ENCODE data around the gene RNF223. TPM values are rescaled to one million over a fixed set of nuclear protein-coding genes. Genes with fewer than 3 reads are reported as not detected.

RNF223 gene
- not detected in 2 replicates for total RNA-seq

DNA sequence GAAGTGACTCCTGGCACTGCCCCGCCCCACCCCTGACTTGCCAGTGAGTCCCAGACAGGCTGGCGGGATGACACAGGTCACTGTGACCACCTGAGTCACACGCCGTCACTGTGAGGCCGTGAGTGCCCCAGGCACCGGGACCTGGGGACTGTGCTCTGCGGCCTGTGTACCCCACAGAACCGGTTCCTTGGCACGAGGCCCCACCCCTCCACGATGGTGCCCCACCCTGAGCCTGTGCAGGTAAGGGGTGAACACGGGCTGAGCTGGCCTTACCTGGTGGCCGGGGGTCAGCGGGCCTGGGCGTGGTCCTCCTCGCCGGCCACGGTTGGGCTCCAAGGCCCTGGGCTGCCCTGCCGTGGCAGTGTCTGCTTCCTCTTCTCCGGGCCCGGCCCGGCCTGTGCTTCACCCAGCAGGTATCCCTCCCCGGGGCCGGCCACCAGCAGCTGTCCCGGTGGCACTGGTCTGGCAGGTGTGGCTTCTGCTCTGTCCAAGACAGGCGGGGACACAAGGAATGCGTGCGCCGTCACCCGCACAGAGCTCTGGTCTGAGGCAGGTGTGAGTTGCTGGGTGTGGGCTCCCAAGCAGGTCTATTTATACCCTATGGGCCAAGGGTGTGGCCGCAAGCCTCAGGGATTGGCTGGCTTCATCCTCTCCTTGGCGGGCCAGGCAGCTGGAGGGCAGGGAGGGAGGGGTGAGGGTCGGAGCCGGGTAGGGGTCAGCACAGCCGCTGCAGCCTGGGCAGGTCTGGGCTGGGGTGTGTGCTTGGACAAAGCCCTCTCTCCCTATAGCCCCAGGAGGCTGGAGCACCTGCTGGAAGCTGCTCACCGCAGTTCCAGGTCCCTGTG, at the start of gene RNF223:
RNF223 (minus strand) TSS at position 564 of the 845 bp plus-strand sequence. CDS start 1,740 bp downstream, outside the sequence.

DNA sequence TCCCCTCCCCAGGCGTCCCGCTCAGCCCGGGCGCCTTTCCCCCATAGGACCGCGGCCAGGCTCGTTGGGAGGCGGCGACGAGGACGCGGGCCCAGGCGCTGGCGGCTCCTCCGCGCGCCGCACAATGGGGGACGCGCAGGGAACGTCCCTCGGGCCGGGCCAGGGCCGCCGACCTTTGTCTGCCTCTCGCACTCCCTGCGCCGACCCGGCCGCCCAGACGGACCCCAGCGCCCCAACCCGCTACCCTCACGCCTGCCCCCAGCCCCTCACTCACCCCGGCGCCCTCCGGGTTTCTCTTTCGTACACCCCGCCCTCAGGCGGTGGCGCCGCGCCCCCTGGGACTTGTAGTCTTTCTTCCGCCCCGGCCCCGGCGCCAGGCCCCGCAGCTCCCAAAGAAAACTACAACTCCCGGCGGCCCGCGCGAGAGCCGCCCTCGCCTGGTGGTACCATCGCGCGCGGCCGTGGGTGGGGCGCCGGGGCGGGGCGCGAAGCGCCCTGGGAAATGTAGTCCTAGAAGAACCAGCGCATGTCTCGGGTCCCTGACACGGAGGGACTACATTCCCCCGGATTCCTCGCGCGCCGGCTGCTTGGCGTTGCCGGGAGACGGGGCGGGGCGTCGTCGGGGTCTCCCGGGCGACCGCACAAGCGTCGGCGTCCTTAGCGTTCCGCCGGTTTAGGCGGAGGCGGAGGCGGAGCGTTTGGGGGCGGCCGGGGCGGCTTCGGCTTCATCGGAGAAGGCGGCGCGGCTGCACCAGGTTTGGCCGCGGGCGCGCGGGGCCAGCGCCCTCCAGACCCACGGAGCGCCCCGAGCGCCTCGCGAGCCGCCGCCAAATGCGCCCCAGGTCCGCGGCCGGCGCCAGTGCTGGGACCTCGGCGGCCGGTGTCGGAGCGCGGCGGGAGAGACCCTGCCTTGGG, 41.9 kb upstream of the RNF223 start, which contains the start of gene C1orf159:
C1orf159 (minus strand) TSS at position 304 of the 915 bp plus-strand sequence. CDS start 24,546 bp downstream, outside the sequence.

Other genes with a start within 250 kb of the RNF223 start
- 11.4 and 12.5 TPM in 2 replicates for gene SAMD11, start 150.4 kb downstream of the RNF223 start, total RNA-seq
- gene NOC2L, start 115.0 kb downstream of the RNF223 start, total RNA-seq, result 36.6 and 46.5 TPM in 2 replicates
- gene KLHL17, start 113.7 kb downstream of the RNF223 start, total RNA-seq, result 4.4 and 4.5 TPM in 2 replicates
- gene PLEKHN1, start 107.8 kb downstream of the RNF223 start, total RNA-seq, result 0.24 and 0.50 TPM in 2 replicates
- not detected in 2 replicates for gene PERM1, start 92.2 kb downstream of the RNF223 start, total RNA-seq
- 4.9 and 6.0 TPM in 2 replicates for gene HES4, start 74.2 kb downstream of the RNF223 start, total RNA-seq
- 44.0 and 76.6 TPM in 2 replicates for gene ISG15, start 60.8 kb downstream of the RNF223 start, total RNA-seq
- gene AGRN, start 54.2 kb downstream of the RNF223 start, total RNA-seq, result 47.6 and 49.2 TPM in 2 replicates
- gene C1orf159, start 41.8 kb upstream of the RNF223 start, total RNA-seq, result 5.5 and 11.3 TPM in 2 replicates
- not detected in 2 replicates for gene TTLL10, start 99.6 kb upstream of the RNF223 start, total RNA-seq
- gene TNFRSF18, start 132.3 kb upstream of the RNF223 start, total RNA-seq, result 4.1 TPM in 1 of 2 replicates, not detected in the other
- gene TNFRSF4, start 139.8 kb upstream of the RNF223 start, total RNA-seq, result 3.3 and 5.9 TPM in 2 replicates
- 201 and 230 TPM in 2 replicates for gene SDF4, start 157.7 kb upstream of the RNF223 start, total RNA-seq
- gene B3GALT6, start 157.9 kb upstream of the RNF223 start, total RNA-seq, result 32.1 and 35.6 TPM in 2 replicates
- 0.25 and 0.93 TPM in 2 replicates for gene C1QTNF12, start 172.4 kb upstream of the RNF223 start, total RNA-seq
- gene UBE2J2, start 199.5 kb upstream of the RNF223 start, total RNA-seq, result 37.2 and 39.1 TPM in 2 replicates
- gene SCNN1D, start 206.1 kb upstream of the RNF223 start, total RNA-seq, result 0.44 and 1.2 TPM in 2 replicates
- 24.8 and 30.2 TPM in 2 replicates for gene ACAP3, start 233.6 kb upstream of the RNF223 start, total RNA-seq
- 32.4 and 33.3 TPM in 2 replicates for gene PUSL1, start 234.3 kb upstream of the RNF223 start, total RNA-seq

All from cardiac ventricle fibroblast (primary cell).